Esophagus squamous epithelium (tissue), 4 donors: ENCODE results near the gene LRRC72.

Source experiments
- POLR2A ChIP-seq, 4 donors: fragments of 450-650 bp; IDR thresholded peaks; one replicate each; pipeline ENCODE4 v1.6.1; 2017; ENCODE audit warnings: antibody characterized with exemption in 4 of 4, mild to moderate bottlenecking in 4 of 4, moderate library complexity in 3 of 4
- TF ChIP-seq, protein P1 (sequence below), 6 experiments: fragments of 450-650 bp in 4 of 6; fragments of 200-600 bp in 2 of 6; sonication (generic) in 2 of 6; IDR thresholded peaks; one replicate each; pipeline ENCODE4 v1.5.1; 2016 to 2019; ENCODE audit warnings: antibody characterized with exemption in 6 of 6, mild to moderate bottlenecking in 4 of 6, moderate library complexity in 4 of 6

DNA sequence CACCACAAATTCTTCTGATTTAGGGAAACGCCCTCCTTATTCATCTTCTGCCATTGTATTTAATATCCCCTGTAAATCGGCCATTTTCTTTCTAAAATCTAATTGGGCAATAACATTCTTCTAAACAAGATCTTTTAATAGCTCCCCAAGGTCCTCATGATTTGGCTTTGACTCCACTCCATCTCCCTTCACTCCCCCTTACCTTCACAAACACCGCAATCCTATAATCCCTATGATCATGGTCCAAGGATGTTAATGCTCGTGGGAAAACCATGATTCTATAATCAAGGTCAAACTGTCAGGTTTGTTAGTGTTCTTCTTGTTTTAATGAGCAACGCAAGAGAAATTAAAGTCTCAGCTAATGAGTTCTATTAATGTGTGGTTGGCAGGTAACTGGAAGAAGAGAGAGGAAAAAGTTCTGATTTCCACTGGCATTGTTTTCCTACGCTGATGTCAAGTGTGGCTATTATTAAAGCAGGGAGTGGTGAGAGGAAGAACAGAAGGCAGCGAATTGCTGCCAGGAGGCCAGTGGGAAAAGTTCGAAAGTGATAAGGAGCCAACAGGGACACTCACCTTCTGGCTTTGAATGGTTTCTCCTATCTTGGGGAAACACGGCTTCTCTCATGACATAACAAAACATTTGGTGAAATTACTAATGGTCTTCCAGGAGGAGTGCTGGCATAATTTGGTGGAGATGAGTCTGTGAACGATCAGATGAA is 28.1 kb downstream of the LRRC72 start:
- TF ChIP-seq, protein P1, sequence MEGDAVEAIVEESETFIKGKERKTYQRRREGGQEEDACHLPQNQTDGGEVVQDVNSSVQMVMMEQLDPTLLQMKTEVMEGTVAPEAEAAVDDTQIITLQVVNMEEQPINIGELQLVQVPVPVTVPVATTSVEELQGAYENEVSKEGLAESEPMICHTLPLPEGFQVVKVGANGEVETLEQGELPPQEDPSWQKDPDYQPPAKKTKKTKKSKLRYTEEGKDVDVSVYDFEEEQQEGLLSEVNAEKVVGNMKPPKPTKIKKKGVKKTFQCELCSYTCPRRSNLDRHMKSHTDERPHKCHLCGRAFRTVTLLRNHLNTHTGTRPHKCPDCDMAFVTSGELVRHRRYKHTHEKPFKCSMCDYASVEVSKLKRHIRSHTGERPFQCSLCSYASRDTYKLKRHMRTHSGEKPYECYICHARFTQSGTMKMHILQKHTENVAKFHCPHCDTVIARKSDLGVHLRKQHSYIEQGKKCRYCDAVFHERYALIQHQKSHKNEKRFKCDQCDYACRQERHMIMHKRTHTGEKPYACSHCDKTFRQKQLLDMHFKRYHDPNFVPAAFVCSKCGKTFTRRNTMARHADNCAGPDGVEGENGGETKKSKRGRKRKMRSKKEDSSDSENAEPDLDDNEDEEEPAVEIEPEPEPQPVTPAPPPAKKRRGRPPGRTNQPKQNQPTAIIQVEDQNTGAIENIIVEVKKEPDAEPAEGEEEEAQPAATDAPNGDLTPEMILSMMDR (IDR thresholded peaks at IDR 0.05), result no peak
- no peak for TF ChIP-seq POLR2A (IDR thresholded peaks at IDR 0.05)
